HG03025 (cell line): ENCODE data around the gene COL13A1.

Experiments used
- ATAC-seq: cut with Tn5 transposase; IDR thresholded peaks from one replicate; pipeline ENCODE4 v1.9.1; 2021; ENCODE audit warnings: mild to moderate bottlenecking, moderate library complexity; ENCODE audit not compliant: unreplicated experiment, low FRiP score

COL13A1 gene

GRCh38 chr10:69936091-69936490, 134.4 kb downstream of the COL13A1 start:
- no peak for ATAC-seq

GRCh38 chr10:69938541-69938991, 136.9 kb downstream of the COL13A1 start:
- ATAC-seq = no peak

GRCh38 chr10:69939061-69939460, 137.4 kb downstream of the COL13A1 start:
- no peak for ATAC-seq

GRCh38 chr10:69939481-69939880, 137.8 kb downstream of the COL13A1 start:
- ATAC-seq = no peak

GRCh38 chr10:69941730-69942129, 140.0 kb downstream of the COL13A1 start:
- no peak for ATAC-seq

GRCh38 chr10:69943292-69943820, 141.7 kb downstream of the COL13A1 start:
- ATAC-seq = no peak

- no peak for ATAC-seq
These were observed 143.1 kb downstream of the COL13A1 start for GRCh38 chr10:69944761-69945160.

GRCh38 chr10:69948261-69948660, 146.6 kb downstream of the COL13A1 start:
- ATAC-seq = no peak

- no peak for ATAC-seq
These were observed 148.1 kb downstream of the COL13A1 start for GRCh38 chr10:69949770-69950169.

- no peak for ATAC-seq
These were observed 150.0 kb downstream of the COL13A1 start for GRCh38 chr10:69951658-69952057.

- ATAC-seq = no peak
These were observed 150.5 kb downstream of the COL13A1 start for GRCh38 chr10:69952069-69952800.

GRCh38 chr10:69952821-69953221, 151.1 kb downstream of the COL13A1 start:
- no peak for ATAC-seq

- no peak for ATAC-seq
These were observed 152.1 kb downstream of the COL13A1 start for GRCh38 chr10:69953851-69954250.

GRCh38 chr10:69955211-69955805, 153.6 kb downstream of the COL13A1 start:
- ATAC-seq = no peak

GRCh38 chr10:69955897-69956740, 154.4 kb downstream of the COL13A1 start:
- ATAC-seq = no peak

- no peak for ATAC-seq
These were observed 155.1 kb downstream of the COL13A1 start for GRCh38 chr10:69956741-69957230.

GRCh38 chr10:69957241-69957885, 155.7 kb downstream of the COL13A1 start:
- no peak for ATAC-seq

GRCh38 chr10:69957886-69958555, 156.3 kb downstream of the COL13A1 start:
- no peak for ATAC-seq

GRCh38 chr10:69958556-69958902, 156.8 kb downstream of the COL13A1 start:
- ATAC-seq = no peak

- ATAC-seq = no peak
These were observed 158.2 kb downstream of the COL13A1 start for GRCh38 chr10:69959911-69960310.
